Measurements from ENCODE around the gene KIAA1755.

The KIAA1755 gene

DNA sequence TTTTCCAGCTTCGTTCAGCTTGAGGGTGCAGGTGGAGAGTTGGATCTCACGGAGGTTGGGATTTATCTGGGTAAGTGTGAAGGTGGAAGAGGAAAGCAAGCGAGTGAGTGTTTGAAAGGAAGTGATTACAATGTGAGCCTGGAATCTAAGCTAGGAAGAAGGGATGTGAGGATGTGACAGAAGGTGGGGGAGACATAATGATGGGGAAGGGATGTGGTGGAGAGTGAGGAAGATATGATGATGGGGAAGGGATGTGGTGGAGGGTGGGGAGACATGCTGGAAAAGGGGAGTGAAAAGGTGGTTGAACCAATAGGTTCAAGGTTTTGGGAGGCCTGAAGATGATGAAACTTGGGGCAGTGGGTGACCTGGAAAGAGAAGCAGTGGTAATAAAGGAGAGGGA is 23.2 kb downstream of the KIAA1755 start:
- DNase-seq (ENCODE audit: low read depth), result no peak

DNA sequence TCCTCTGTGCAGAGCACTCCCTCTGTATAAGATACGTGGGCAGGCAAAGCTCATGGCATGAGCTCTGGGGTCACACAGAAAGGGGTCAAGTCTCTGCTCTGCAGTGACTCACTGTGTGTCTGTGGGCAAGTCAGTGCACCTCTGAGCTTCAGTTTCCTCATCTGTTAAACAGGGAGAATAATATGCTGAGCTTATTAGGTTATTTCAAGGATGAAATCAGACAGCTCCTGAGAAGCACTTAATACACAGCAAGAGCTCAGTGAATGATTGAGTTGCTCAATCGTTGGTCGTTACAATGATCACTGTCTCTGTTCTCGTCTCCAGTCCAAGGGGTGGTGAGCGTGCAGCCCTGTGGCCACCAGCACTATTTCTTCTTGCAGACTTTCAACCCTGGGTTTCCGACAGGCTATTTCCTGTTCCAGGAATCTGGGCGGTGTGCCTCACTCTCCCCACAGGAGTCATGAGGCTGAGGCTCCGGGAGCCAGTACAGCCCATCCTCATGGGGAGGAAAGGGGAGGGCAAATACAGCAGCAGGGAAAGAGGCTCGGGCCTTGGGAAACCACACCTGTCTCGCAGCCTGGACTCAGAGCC is 28.9 kb downstream of the KIAA1755 start:
- no peak for DNase-seq (ENCODE audit: low read depth)

- DNase-seq (ENCODE audit: low read depth), result no peak
Measured at GRCh38 chr20:38230957-38231526, 29.5 kb downstream of the KIAA1755 start.

DNA sequence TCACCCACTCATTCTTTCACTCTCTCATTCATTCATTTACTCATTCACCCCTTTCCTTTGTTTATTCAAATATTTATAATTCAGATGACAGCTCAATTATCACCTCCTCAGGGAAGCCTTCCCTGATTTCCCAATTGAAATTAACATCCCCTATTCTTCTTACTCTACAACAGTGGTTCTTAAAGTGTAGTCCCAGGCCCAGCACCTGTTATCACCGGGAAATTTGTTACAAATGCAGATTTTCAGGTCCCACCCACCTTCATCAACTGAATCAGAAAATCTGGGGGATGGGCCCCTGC is 30.3 kb downstream of the KIAA1755 start:
- DNase-seq (ENCODE audit: low read depth), result no peak

- no peak for DNase-seq (ENCODE audit: low read depth)
Measured at GRCh38 chr20:38229376-38230252, 30.9 kb downstream of the KIAA1755 start.

- DNase-seq (ENCODE audit: low read depth), result no peak
Measured at GRCh38 chr20:38228436-38228835, 32.1 kb downstream of the KIAA1755 start.

- DNase-seq (ENCODE audit: low read depth), result no peak
Measured at GRCh38 chr20:38227420-38228360, 32.8 kb downstream of the KIAA1755 start.

GRCh38 chr20:38226553-38226952 is 34.0 kb downstream of the KIAA1755 start:
- DNase-seq (ENCODE audit: low read depth), result no peak

DNA sequence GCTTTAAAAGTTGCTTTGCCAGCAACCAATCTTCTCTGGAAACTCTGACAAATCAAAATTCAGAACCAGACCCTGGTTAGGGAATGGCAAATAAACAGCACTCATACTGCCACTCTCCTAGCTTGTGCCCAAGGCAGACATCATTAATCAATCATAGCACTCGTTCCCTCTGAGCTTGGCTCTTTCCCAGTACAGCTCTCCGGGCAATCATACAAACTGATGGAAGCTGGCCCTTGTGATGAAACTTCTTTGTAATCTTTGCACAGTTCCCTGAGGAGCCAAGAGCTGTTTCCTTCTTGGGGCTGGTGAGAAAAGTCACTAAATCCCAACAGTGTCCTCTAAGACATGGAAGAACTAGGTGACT is 34.7 kb downstream of the KIAA1755 start:
- DNase-seq (ENCODE audit: low read depth), result peak; percentile 72

DNA sequence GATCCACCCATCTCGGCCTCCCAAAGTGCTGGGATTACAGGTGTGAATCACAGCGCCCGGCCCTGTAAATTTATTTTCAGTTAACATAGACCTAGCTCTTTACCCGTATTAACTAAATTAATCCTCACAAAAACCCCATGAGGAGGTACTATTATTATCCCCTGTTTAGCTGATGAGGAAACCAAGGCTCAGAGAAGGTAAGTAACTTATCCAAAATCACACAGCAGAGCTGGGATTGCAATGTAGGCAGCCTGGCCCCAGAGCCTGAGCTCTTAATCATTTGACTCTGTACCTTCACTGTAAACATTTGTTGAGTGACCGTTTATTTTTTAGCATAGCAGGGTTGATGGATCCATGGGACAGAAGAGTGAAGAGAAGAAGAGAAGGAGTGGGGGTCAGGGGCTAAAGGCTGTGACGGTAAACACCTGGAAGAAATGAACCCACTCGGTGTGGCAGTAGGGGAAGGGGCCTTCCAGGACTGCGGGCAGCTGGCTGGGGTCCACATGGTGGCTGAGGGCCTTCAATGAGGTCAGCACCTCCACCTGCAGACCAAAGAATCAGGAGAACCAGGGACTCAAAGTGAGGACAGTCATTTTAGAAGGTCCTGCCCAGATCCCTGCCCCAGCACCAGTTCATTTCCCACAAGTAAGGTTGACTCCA is 35.2 kb downstream of the KIAA1755 start:
- no peak for DNase-seq (ENCODE audit: low read depth)

DNA sequence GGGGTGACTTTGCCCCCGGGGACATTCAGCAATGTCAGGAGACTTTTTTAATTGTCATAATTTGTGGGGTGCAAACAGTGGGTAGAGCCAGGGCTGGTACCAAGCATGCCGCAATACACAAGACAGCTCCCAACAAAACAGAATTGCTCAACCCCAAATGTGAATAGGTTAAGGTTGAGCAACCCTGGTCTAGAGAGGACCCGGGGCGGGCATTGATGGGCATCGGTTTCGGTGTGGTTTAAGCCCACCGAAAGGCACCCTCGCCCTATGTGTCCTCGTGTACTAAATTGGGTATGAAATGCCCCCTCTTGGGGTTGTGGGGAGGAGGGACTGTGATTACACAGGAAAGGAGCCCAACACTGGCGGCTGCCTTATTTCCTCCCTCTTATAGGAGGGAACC is 36.0 kb downstream of the KIAA1755 start:
- no peak for DNase-seq (ENCODE audit: low read depth)

DNA sequence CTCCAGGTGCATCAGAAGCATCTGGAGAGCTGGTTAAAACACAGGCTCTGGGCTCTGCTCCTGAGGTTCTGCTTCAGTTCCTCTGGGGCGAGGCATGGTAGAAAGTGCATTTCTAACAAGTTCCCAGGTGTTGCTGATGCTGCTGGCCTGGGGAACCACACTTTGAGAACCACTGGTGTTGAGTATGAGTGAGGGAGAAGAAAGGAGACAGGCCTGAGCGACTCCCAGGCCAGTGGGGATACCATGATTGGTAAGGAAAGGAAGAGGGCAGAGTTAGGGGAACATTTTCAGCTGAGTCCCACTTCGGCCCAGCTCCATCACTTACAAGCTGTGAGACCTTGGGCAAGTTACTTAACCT is 36.8 kb downstream of the KIAA1755 start:
- no peak for DNase-seq (ENCODE audit: low read depth)

DNA sequence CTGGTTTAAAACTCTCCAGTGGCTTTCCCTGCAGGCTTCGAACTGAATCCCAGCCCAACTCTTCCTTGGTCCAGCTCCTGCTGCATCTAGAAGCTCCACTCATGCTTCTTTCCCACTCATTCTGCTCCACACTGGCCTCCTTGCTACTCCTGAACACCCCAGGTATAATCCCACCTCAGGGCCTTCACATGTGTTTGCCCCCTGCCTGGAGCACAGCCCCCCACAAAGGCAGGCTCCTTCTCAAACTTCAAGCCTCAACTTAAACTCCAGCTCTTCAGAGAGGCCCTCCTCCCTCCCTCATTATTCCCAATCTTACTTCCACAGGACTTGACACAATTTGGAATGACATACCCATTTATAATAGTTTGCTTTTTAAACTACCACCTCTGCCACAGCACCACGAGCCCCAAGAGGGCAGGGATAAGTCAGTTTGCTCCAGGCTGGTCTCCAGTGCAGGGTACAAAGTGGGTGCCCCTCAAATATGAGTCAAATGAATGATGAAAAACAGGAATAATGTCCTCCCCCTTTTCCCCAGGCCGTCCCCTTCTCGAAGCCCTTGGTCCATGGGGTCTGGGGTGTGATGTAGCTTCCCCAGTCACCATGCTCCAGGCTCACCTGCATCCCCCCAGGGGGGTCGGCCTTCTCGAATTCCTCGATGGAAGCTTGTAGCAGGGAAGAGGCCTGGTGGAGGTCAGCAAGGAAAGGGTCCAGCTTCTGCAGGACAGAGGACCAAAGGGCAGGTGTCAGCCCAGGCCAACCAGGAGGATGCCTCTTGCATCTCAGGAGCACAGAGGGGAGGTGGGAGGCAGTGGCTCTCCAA is 37.4 kb downstream of the KIAA1755 start:
- DNase-seq (ENCODE audit: low read depth), result no peak

DNA sequence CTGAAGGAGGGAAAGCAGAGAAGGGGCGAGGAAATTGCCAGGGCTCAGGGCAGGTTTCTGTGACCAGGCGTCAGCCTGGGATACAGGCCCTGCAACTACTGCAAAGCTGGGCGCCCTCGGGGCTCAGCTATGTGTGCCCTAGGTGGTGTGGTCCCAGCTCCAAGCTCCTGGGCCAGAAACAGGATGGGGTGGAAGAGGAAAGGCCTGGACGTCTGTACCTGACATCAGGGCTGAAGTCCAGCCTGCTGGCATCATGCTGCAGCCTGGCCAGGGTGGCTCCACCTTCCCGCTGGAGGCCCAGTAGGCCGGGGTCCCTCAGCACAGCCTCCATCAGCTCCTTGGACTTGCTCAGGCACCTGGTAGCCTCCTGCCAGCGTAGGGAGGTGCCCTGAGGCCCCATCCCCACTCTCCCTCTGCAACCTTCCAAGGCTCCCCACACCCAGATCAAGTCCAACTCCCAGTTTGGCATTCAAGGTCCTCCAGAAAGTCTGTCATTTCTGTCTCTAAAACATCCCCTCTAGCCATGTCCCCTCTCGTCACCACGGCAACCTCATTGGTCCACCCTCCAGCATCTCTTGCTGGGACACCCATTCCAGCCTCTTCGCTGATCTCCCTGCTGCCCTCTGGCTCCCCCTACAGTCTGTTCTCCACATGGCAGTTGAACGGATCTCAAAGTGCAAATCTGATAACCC is 38.2 kb downstream of the KIAA1755 start:
- DNase-seq (ENCODE audit: low read depth), result peak; percentile 21

GRCh38 chr20:38221119-38221589 is 39.4 kb downstream of the KIAA1755 start:
- DNase-seq (ENCODE audit: low read depth), result peak; percentile 31

DNA sequence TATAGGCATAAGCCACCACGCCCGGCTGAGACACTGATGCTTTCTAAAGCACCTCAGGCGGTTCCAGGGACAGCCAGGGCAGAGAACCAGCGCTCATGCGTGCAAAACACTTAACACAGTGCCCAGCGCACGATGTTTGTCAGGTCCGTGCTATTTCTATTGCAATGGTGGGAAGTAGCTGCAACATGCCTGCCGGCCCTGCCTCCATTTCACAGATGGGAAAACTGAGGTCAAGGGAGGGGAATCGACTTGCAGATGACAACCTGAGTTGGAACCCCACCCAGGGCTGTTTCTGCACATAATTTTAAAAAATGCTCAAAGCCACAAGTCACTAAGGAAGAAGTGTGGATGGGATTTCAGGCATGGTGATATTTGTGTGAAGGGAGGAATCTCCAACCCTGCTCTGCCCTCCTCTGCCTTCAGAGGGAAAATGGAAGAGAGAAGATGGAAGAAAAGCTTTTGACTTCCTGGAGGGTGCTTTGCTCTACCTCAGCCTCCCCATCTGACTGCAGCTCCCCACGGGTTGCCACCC is 39.9 kb downstream of the KIAA1755 start:
- DNase-seq (ENCODE audit: low read depth), result no peak

DNA sequence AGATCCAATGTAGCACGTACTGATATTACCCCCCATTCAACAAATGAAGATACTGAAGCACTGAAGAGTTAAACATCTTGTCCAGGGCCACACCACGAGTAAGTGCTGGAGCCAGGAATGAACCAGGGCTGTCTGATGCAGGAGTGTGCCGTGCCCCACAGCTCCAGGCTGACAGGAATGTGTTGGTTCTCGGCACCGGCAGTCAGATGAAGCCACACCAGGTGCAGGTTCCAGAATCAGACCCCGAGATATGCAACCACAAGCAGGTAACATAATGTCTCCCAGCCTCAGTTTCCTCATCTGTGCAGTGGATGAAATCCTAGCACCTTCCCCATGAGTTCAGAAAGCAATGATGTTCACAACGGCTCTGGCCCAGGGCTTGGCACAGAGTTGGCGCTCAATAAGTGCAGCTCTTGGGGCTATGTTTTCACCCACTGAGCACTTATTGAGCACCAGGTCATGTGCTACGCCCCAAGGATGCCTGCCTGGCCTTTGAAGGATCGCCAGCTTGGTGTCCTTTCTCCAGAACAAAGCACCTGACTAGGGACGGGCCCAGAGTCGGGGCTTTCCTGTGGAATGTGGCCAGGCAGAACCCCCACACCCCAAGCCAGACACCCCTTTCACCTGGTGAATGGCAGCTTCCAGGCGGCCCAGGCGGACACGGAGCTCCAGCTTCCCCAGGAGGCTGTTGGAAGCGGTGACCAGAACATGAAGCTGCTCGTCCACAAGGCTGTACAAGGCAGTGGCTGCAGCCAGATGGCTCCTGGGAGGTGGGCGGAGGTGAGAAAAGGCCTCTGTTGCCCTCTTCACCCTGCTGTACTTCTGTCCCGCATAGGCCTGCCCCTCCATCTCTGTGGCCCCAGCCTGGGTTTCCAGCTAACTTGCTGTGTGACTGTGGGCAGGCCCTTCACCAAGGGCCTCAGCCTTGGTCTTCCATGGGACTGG is 41.3 kb downstream of the KIAA1755 start:
- no peak for DNase-seq (ENCODE audit: low read depth)

GRCh38 chr20:38218566-38218885 is 42.0 kb downstream of the KIAA1755 start:
- no peak for DNase-seq (ENCODE audit: low read depth)
